ENCODE results near the gene ZNF536.

Gene ZNF536

GRCh38 chr19:30428844-30429243 lies 56.7 kb downstream of the ZNF536 start:
- Histone ChIP-seq H3K9ac (ENCODE audit: low read length) (no peak overlapping the region), H3K27me3 (ENCODE audit: control insufficient read depth in 1 of 2, insufficient read depth in 2 of 2, low read length in 2 of 2) (no peaks in the 10 kb centered on the region), H3K9me3 (ENCODE audit: low read length) (no peaks in the 10 kb centered on the region)

GRCh38 chr19:30430206-30430734 lies 58.1 kb downstream of the ZNF536 start:
- Histone ChIP-seq H3K9me3 (ENCODE audit: low read length) (no peaks in the 10 kb centered on the region), H3K27me3 (ENCODE audit: control insufficient read depth in 1 of 2, insufficient read depth in 2 of 2, low read length in 2 of 2) (no peaks in the 10 kb centered on the region), H3K27ac (ENCODE audit: low read depth, low read length) (no peak overlapping the region), H3K9ac (ENCODE audit: low read length) (no peak overlapping the region), H3K4me3 (ENCODE audit: low read depth in 1 of 2, low read length in 2 of 2) (no peak overlapping the region), H3K4me1 (ENCODE audit: insufficient read depth, low read length) (no peaks in the 10 kb centered on the region), H3K36me3 (ENCODE audit: insufficient read depth, low read length) (no peaks in the 10 kb centered on the region)

More at GRCh38 chr19:30428844-30429243, 56.7 kb downstream of the ZNF536 start:
- Histone ChIP-seq H3K4me1 (ENCODE audit: insufficient read depth, low read length) (no peaks in the 10 kb centered on the region), H3K36me3 (ENCODE audit: insufficient read depth, low read length) (no peaks in the 10 kb centered on the region), H3K27ac (ENCODE audit: low read depth, low read length) (no peak overlapping the region), H3K4me3 (ENCODE audit: low read depth in 1 of 2, low read length in 2 of 2) (no peak overlapping the region)

GRCh38 chr19:30431591-30431990 lies 59.4 kb downstream of the ZNF536 start:
- no peaks in the 10 kb centered on the region for H3K36me3 ChIP-seq (ENCODE audit: insufficient read depth, low read length)
- H3K4me3 ChIP-seq (ENCODE audit: low read depth in 1 of 2, low read length in 2 of 2): no peak overlapping the region
- H3K9me3 ChIP-seq (ENCODE audit: low read length): no peaks in the 10 kb centered on the region
- H3K4me1 ChIP-seq (ENCODE audit: insufficient read depth, low read length): no peaks in the 10 kb centered on the region
- H3K27me3 ChIP-seq (ENCODE audit: control insufficient read depth in 1 of 2, insufficient read depth in 2 of 2, low read length in 2 of 2): no peaks in the 10 kb centered on the region
- H3K9ac ChIP-seq (ENCODE audit: low read length): no peak overlapping the region
- no peak overlapping the region for H3K27ac ChIP-seq (ENCODE audit: low read depth, low read length)

- no peak overlapping the region for H3K27ac ChIP-seq (ENCODE audit: low read depth, low read length)
- H3K4me1 ChIP-seq (ENCODE audit: insufficient read depth, low read length): no peaks in the 10 kb centered on the region
- H3K36me3 ChIP-seq (ENCODE audit: insufficient read depth, low read length): no peaks in the 10 kb centered on the region
- H3K9ac ChIP-seq (ENCODE audit: low read length): no peak overlapping the region
- no peaks in the 10 kb centered on the region for H3K27me3 ChIP-seq (ENCODE audit: control insufficient read depth in 1 of 2, insufficient read depth in 2 of 2, low read length in 2 of 2)
- no peak overlapping the region for H3K4me3 ChIP-seq (ENCODE audit: low read depth in 1 of 2, low read length in 2 of 2)
- no peaks in the 10 kb centered on the region for H3K9me3 ChIP-seq (ENCODE audit: low read length)
Observed at GRCh38 chr19:30434797-30435594, 62.8 kb downstream of the ZNF536 start.

GRCh38 chr19:30437869-30438268 lies 65.7 kb downstream of the ZNF536 start:
- Histone ChIP-seq H3K4me3 (ENCODE audit: low read depth in 1 of 2, low read length in 2 of 2) (no peak overlapping the region), H3K9me3 (ENCODE audit: low read length) (no peaks in the 10 kb centered on the region), H3K27ac (ENCODE audit: low read depth, low read length) (no peak overlapping the region), H3K27me3 (ENCODE audit: control insufficient read depth in 1 of 2, insufficient read depth in 2 of 2, low read length in 2 of 2) (no peaks in the 10 kb centered on the region), H3K4me1 (ENCODE audit: insufficient read depth, low read length) (no peaks in the 10 kb centered on the region), H3K9ac (ENCODE audit: low read length) (no peak overlapping the region), H3K36me3 (ENCODE audit: insufficient read depth, low read length) (no peaks in the 10 kb centered on the region)

GRCh38 chr19:30439310-30439709 lies 67.1 kb downstream of the ZNF536 start:
- Histone ChIP-seq H3K27ac (ENCODE audit: low read depth, low read length) (no peak overlapping the region), H3K9me3 (ENCODE audit: low read length) (no peaks in the 10 kb centered on the region), H3K27me3 (ENCODE audit: control insufficient read depth in 1 of 2, insufficient read depth in 2 of 2, low read length in 2 of 2) (no peaks in the 10 kb centered on the region), H3K4me1 (ENCODE audit: insufficient read depth, low read length) (no peaks in the 10 kb centered on the region), H3K9ac (ENCODE audit: low read length) (no peak overlapping the region), H3K4me3 (ENCODE audit: low read depth in 1 of 2, low read length in 2 of 2) (no peak overlapping the region), H3K36me3 (ENCODE audit: insufficient read depth, low read length) (no peaks in the 10 kb centered on the region)

GRCh38 chr19:30441011-30441410 lies 68.8 kb downstream of the ZNF536 start:
- Histone ChIP-seq H3K27me3 (ENCODE audit: control insufficient read depth in 1 of 2, insufficient read depth in 2 of 2, low read length in 2 of 2) (no peaks in the 10 kb centered on the region), H3K9ac (ENCODE audit: low read length) (no peak overlapping the region), H3K27ac (ENCODE audit: low read depth, low read length) (no peak overlapping the region), H3K9me3 (ENCODE audit: low read length) (no peaks in the 10 kb centered on the region), H3K4me3 (ENCODE audit: low read depth in 1 of 2, low read length in 2 of 2) (no peak overlapping the region), H3K4me1 (ENCODE audit: insufficient read depth, low read length) (no peaks in the 10 kb centered on the region), H3K36me3 (ENCODE audit: insufficient read depth, low read length) (no peaks in the 10 kb centered on the region)

GRCh38 chr19:30442674-30443073 lies 70.5 kb downstream of the ZNF536 start:
- Histone ChIP-seq H3K27ac (ENCODE audit: low read depth, low read length) (no peak overlapping the region), H3K4me3 (ENCODE audit: low read depth in 1 of 2, low read length in 2 of 2) (no peak overlapping the region), H3K4me1 (ENCODE audit: insufficient read depth, low read length) (no peaks in the 10 kb centered on the region), H3K9me3 (ENCODE audit: low read length) (no peaks in the 10 kb centered on the region), H3K36me3 (ENCODE audit: insufficient read depth, low read length) (no peaks in the 10 kb centered on the region), H3K9ac (ENCODE audit: low read length) (no peak overlapping the region), H3K27me3 (ENCODE audit: control insufficient read depth in 1 of 2, insufficient read depth in 2 of 2, low read length in 2 of 2) (no peaks in the 10 kb centered on the region)

GRCh38 chr19:30443531-30444252 lies 71.5 kb downstream of the ZNF536 start:
- Histone ChIP-seq H3K9ac (ENCODE audit: low read length) (no peak overlapping the region), H3K27me3 (ENCODE audit: control insufficient read depth in 1 of 2, insufficient read depth in 2 of 2, low read length in 2 of 2) (no peaks in the 10 kb centered on the region), H3K27ac (ENCODE audit: low read depth, low read length) (no peak overlapping the region), H3K9me3 (ENCODE audit: low read length) (no peaks in the 10 kb centered on the region), H3K36me3 (ENCODE audit: insufficient read depth, low read length) (no peaks in the 10 kb centered on the region), H3K4me1 (ENCODE audit: insufficient read depth, low read length) (no peaks in the 10 kb centered on the region), H3K4me3 (ENCODE audit: low read depth in 1 of 2, low read length in 2 of 2) (no peak overlapping the region)

- Histone ChIP-seq H3K4me1 (ENCODE audit: insufficient read depth, low read length) (no peaks in the 10 kb centered on the region), H3K4me3 (ENCODE audit: low read depth in 1 of 2, low read length in 2 of 2) (no peak overlapping the region), H3K36me3 (ENCODE audit: insufficient read depth, low read length) (no peaks in the 10 kb centered on the region), H3K27me3 (ENCODE audit: control insufficient read depth in 1 of 2, insufficient read depth in 2 of 2, low read length in 2 of 2) (no peaks in the 10 kb centered on the region), H3K9ac (ENCODE audit: low read length) (no peak overlapping the region), H3K9me3 (ENCODE audit: low read length) (no peaks in the 10 kb centered on the region), H3K27ac (ENCODE audit: low read depth, low read length) (no peak overlapping the region)
Observed at GRCh38 chr19:30444253-30444671, 72.1 kb downstream of the ZNF536 start.

GRCh38 chr19:30444686-30445232 lies 72.6 kb downstream of the ZNF536 start:
- H3K4me3 ChIP-seq (ENCODE audit: low read depth in 1 of 2, low read length in 2 of 2): no peak overlapping the region
- no peaks in the 10 kb centered on the region for H3K9me3 ChIP-seq (ENCODE audit: low read length)
- no peaks in the 10 kb centered on the region for H3K27me3 ChIP-seq (ENCODE audit: control insufficient read depth in 1 of 2, insufficient read depth in 2 of 2, low read length in 2 of 2)
- no peak overlapping the region for H3K27ac ChIP-seq (ENCODE audit: low read depth, low read length)
- H3K9ac ChIP-seq (ENCODE audit: low read length): no peak overlapping the region
- no peaks in the 10 kb centered on the region for H3K36me3 ChIP-seq (ENCODE audit: insufficient read depth, low read length)
- no peaks in the 10 kb centered on the region for H3K4me1 ChIP-seq (ENCODE audit: insufficient read depth, low read length)
